Ishikawa (cell line): ENCODE results near the gene GRIK1.

Experiments used
- CREB1 ChIP-seq: IDR thresholded peaks from 2 replicates; pipeline ENCODE4 v1.6.1; 2012; ENCODE audit warnings: low read depth
- EP300 ChIP-seq: IDR thresholded peaks from 2 replicates; pipeline ENCODE4 v1.6.1; 2012; ENCODE audit warnings: borderline replicate concordance
- FOXM1 ChIP-seq: IDR thresholded peaks from 2 replicates; pipeline ENCODE4 v1.6.1; 2012; ENCODE audit warnings: low read depth, borderline replicate concordance
- MAX ChIP-seq: IDR thresholded peaks from 2 replicates; pipeline ENCODE4 v1.6.1; 2012
- RAD21 ChIP-seq: IDR thresholded peaks from 2 replicates; pipeline ENCODE4 v1.6.1; 2012; ENCODE audit warnings: low read depth
- TAF1 ChIP-seq: IDR thresholded peaks from 2 replicates; pipeline ENCODE4 v1.6.1; 2012; ENCODE audit warnings: low read depth, mild to moderate bottlenecking
- TCF12 ChIP-seq: IDR thresholded peaks from 2 replicates; pipeline ENCODE4 v1.6.1; 2012; ENCODE audit warnings: low read depth
- USF1 ChIP-seq: IDR thresholded peaks from 2 replicates; pipeline ENCODE4 v1.6.1; 2012
- YY1 ChIP-seq: IDR thresholded peaks from 2 replicates; pipeline ENCODE4 v1.6.1; 2012; ENCODE audit warnings: low read depth

- no peak for TF ChIP-seq USF1
- no peak for TF ChIP-seq FOXM1
- TF ChIP-seq TCF12: no peak
- no peak for TF ChIP-seq MAX
- no peak for TF ChIP-seq RAD21
- TF ChIP-seq EP300: no peak
- no peak for TF ChIP-seq CREB1
- TF ChIP-seq YY1: no peak
- no peak for TF ChIP-seq TAF1
These were observed 312.9 kb downstream of the GRIK1 start for GRCh38 chr21:29626801-29627470.
